GM23338 (cell line): ENCODE data around the gene TIMM29. TPM values are rescaled to one million over a fixed set of nuclear protein-coding genes. Genes with fewer than 3 reads are reported as not detected.

ENCODE experiments used
- ATAC-seq: fragments of 200-7000 bp; cut with Tn5 transposase; 3 replicates; pipeline ENCODE4 v1.9.1; 2020
- DNase-seq: peaks from one replicate; pipeline ENCODE4 v3.0.0-alpha.2; 2015; ENCODE audit warnings: low spot score
- H2AFZ ChIP-seq: fragments of 200-600 bp; sonication (generic); 2 replicates; pipeline ENCODE4 v1.8.0; 2016; ENCODE audit warnings: antibody characterized with exemption, mild to moderate bottlenecking, moderate library complexity
- H3F3A ChIP-seq: fragments of 200-600 bp; sonication (generic); replicated peaks from 2 replicates; pipeline ENCODE4 v1.8.0; 2017; ENCODE audit warnings: antibody characterized with exemption, mixed run types, low read depth
- H3K27ac ChIP-seq: fragments of 200-600 bp; sonication (generic); 2 replicates; pipeline ENCODE4 v1.6.1; 2016; ENCODE audit warnings: low read depth
- H3K27me3 ChIP-seq: fragments of 200-600 bp; sonication (generic); 2 replicates; pipeline ENCODE4 v1.8.0; 2016; ENCODE audit warnings: mild to moderate bottlenecking, mixed run types, moderate library complexity; ENCODE audit not compliant: insufficient read depth
- H3K36me3 ChIP-seq: fragments of 200-600 bp; sonication (generic); 2 replicates; pipeline ENCODE4 v1.8.0; 2016; ENCODE audit warnings: mild to moderate bottlenecking; ENCODE audit not compliant: insufficient read depth
- H3K4me1 ChIP-seq: fragments of 200-600 bp; sonication (generic); 2 replicates; pipeline ENCODE4 v1.8.0; 2016; ENCODE audit warnings: mild to moderate bottlenecking, moderate library complexity; ENCODE audit not compliant: insufficient read depth
- H3K4me2 ChIP-seq: fragments of 200-600 bp; sonication (generic); 2 replicates; pipeline ENCODE4 v1.7.1; 2017; ENCODE audit warnings: mixed run types
- H3K4me3 ChIP-seq: fragments of 200-600 bp; sonication (generic); 2 replicates; pipeline ENCODE4 v1.6.1; 2016; ENCODE audit warnings: mixed run types
- H3K79me2 ChIP-seq: fragments of 200-600 bp; sonication (generic); replicated peaks from 2 replicates; pipeline ENCODE4 v1.8.0; 2017; ENCODE audit warnings: mild to moderate bottlenecking; ENCODE audit not compliant: insufficient read depth
- H3K9me2 ChIP-seq: fragments of 200-600 bp; sonication (generic); 2 replicates; pipeline ENCODE4 v1.8.0; 2017; ENCODE audit not compliant: insufficient read depth
- H4K20me1 ChIP-seq: fragments of 200-600 bp; sonication (generic); replicated peaks from 2 replicates; pipeline ENCODE4 v1.8.0; 2017; ENCODE audit warnings: mild to moderate bottlenecking; ENCODE audit not compliant: insufficient read depth
- H3K27ac Mint-ChIP-seq: 2 replicates; pipeline ENCODE4 v1.8.0; 2020; ENCODE audit warnings: inconsistent platforms, mild to moderate bottlenecking, moderate library complexity, mixed read lengths
- H3K27me3 Mint-ChIP-seq: 3 replicates; pipeline ENCODE4 v1.8.0; 2022; ENCODE audit warnings: low read depth, mild to moderate bottlenecking, moderate library complexity, mixed read lengths, inconsistent platforms; ENCODE audit not compliant: insufficient read depth, poor library complexity
- H3K36me3 Mint-ChIP-seq: 3 replicates; pipeline ENCODE4 v1.8.0; 2021; ENCODE audit warnings: low read depth, mild to moderate bottlenecking, inconsistent platforms, moderate library complexity, mixed read lengths
- H3K4me1 Mint-ChIP-seq: 3 replicates; pipeline ENCODE4 v1.8.0; 2020; ENCODE audit warnings: mild to moderate bottlenecking, inconsistent platforms, mixed read lengths
- H3K4me3 Mint-ChIP-seq: 3 replicates; pipeline ENCODE4 v1.8.0; 2021; ENCODE audit warnings: moderate library complexity, mild to moderate bottlenecking, inconsistent platforms, mixed read lengths
- H3K9me3 Mint-ChIP-seq: 3 replicates; pipeline ENCODE4 v1.8.0; 2020; ENCODE audit warnings: moderate library complexity, mild to moderate bottlenecking, inconsistent platforms, mixed read lengths
- CREB1 ChIP-seq: fragments of 250-450 bp; sonication (Bioruptor Pico); IDR thresholded peaks from 2 replicates; pipeline ENCODE4 v1.5.0; 2020; ENCODE audit warnings: low read depth, mild to moderate bottlenecking, moderate library complexity
- CTCF ChIP-seq, 2 experiments: fragments of 200-600 bp in 1 of 2; sonication (generic) in 1 of 2; conservative IDR thresholded peaks; 2 replicates each; pipeline versions ENCODE4 v1.5.1 to v1.6.1; 2016 to 2017; ENCODE audit warnings: antibody characterized with exemption in 2 of 2, low read depth in 2 of 2, mild to moderate bottlenecking in 2 of 2, moderate library complexity in 1 of 2
- ETS1 ChIP-seq: IDR thresholded peaks from 2 replicates; pipeline ENCODE4 v1.6.1; 2016; ENCODE audit warnings: antibody characterized with exemption
- EZH2 ChIP-seq: fragments of 200-600 bp; sonication (generic); IDR thresholded peaks from one replicate; pipeline ENCODE4 v1.8.0; 2017; ENCODE audit warnings: antibody characterized with exemption, mild to moderate bottlenecking, low read depth; ENCODE audit not compliant: unreplicated experiment
- EZH2phosphoT487 ChIP-seq: fragments of 200-600 bp; sonication (generic); IDR thresholded peaks from one replicate; pipeline ENCODE4 v1.8.1; 2018; ENCODE audit warnings: antibody characterized with exemption; ENCODE audit not compliant: unreplicated experiment
- JUNB ChIP-seq: IDR thresholded peaks from one replicate; pipeline ENCODE4 v1.6.1; 2016; ENCODE audit warnings: antibody characterized with exemption; ENCODE audit not compliant: unreplicated experiment
- NANOG ChIP-seq: IDR thresholded peaks from 2 replicates; pipeline ENCODE4 v1.6.1; 2016; ENCODE audit warnings: antibody characterized with exemption, borderline replicate concordance
- POLR2AphosphoS5 ChIP-seq: IDR thresholded peaks from 2 replicates; pipeline ENCODE4 v1.6.1; 2016; ENCODE audit warnings: antibody characterized with exemption, low read depth
- REST ChIP-seq: IDR thresholded peaks from one replicate; pipeline ENCODE4 v1.6.1; 2018; ENCODE audit warnings: antibody characterized with exemption; ENCODE audit not compliant: unreplicated experiment
- STAT1 ChIP-seq: IDR thresholded peaks from one replicate; pipeline ENCODE4 v1.6.1; 2016; ENCODE audit warnings: antibody characterized with exemption; ENCODE audit not compliant: unreplicated experiment
- ZNF114 ChIP-seq: fragments of 250-450 bp; sonication (Bioruptor Pico); IDR thresholded peaks from 2 replicates; pipeline ENCODE4 v1.5.0; 2020; ENCODE audit warnings: mild to moderate bottlenecking, moderate library complexity
- ZNF331 ChIP-seq: fragments of 250-450 bp; sonication (Bioruptor Pico); IDR thresholded peaks from 2 replicates; pipeline ENCODE4 v1.5.0; 2020; ENCODE audit warnings: low read depth, mild to moderate bottlenecking, moderate library complexity
- ZNF462 ChIP-seq: fragments of 250-450 bp; sonication (Bioruptor Pico); IDR thresholded peaks from 2 replicates; pipeline ENCODE4 v1.5.0; 2020; ENCODE audit warnings: mild to moderate bottlenecking, moderate library complexity
- polyA plus RNA-seq: library from polyadenylated mRNA; unstranded; fragments of >200 nt; fragmentation: Nextera tagmentation; extraction: Ambion mirVana; gene quantifications from 2 replicates; pipeline ENCODE4 v1.2.1, GENCODE V29; 2016
- total RNA-seq: library from RNA; depleted of rRNA; stranded (reverse); fragments of >200 nt; shearing (Covaris generic); gene quantifications from 2 replicates; pipeline ENCODE4 v1.2.3, GENCODE V29; 2014

The TIMM29 gene
- total and polyA plus RNA-seq, 2 experiments from 2014 or later: 24.1 to 60.7 TPM

- no peaks in the 10 kb centered on the region for H3K36me3 ChIP-seq
- TF ChIP-seq EZH2 (no peak), JUNB (no peak), NANOG (no peak), CTCF (conservative IDR thresholded peaks at IDR 0.05; ENCODE audit: low read depth in 2 of 2) (no peak), ZNF331 (no peak), ETS1 (no peak), REST (no peak), EZH2phosphoT487 (no peak), ZNF114 (CRISPR knock-in tag) (no peak), STAT1 (no peak), CREB1 (CRISPR knock-in tag) (no peak), ZNF462 (no peak), POLR2AphosphoS5 (no peak)
- no peak overlapping the region for H3K4me3 Mint-ChIP-seq
- 0 out of 2 replicates have a peak, but pooled peaks cover 12% of the 10 kb centered on the region for H3F3A ChIP-seq
- H3K9me2 ChIP-seq: no peaks in the 10 kb centered on the region
- peaks cover 26% of the 10 kb centered on the region for H3K4me1 Mint-ChIP-seq
- no peak overlapping the region for H3K27ac ChIP-seq
- H4K20me1 ChIP-seq: peaks cover 19% of the 10 kb centered on the region
- H3K27me3 Mint-ChIP-seq: peaks cover 15% of the 10 kb centered on the region
- H3K9me3 Mint-ChIP-seq: peaks cover 6% of the 10 kb centered on the region
- peaks cover 22% of the 10 kb centered on the region for H3K36me3 Mint-ChIP-seq
- no peaks in the 10 kb centered on the region for H3K27me3 ChIP-seq
- peaks cover 17% of the 10 kb centered on the region for H3K4me1 ChIP-seq
- no peak overlapping the region for H3K4me3 ChIP-seq
- ATAC-seq (no peak), DNase-seq (no peak)
- H2AFZ ChIP-seq: no peak overlapping the region
- H3K79me2 ChIP-seq: peaks cover 76% of the 10 kb centered on the region
- no peak overlapping the region for H3K4me2 ChIP-seq
- H3K27ac Mint-ChIP-seq: no peak overlapping the region
Measured at GRCh38 chr19:10899151-10899653, 29.4 kb upstream of the TIMM29 start.
